ENCODE data around the gene ZNF577. TPM values are rescaled to one million over a fixed set of nuclear protein-coding genes. Genes with fewer than 3 reads are reported as not detected.

The ZNF577 gene
- 3.8 TPM for total RNA-seq

GRCh38 chr19:51887522-51888498 is at the start of gene ZNF577:
TSS of gene ZNF577 (minus strand) at chr19:51887951. CDS start at chr19:51880382, 7,569 bp downstream.
- Histone ChIP-seq H3K27ac (peak within 1 kb of the TSS; percentile 60 to 74), H3K27me3 (no peaks in the 10 kb centered on the region), H3K4me1 (no peaks in the 10 kb centered on the region), H3K9me3 (peaks cover 40 to 56% of the 10 kb centered on the region in 2 donors), H3K36me3 (peaks cover 28 to 40% of the 10 kb centered on the region in 2 donors), H3K4me3 (peak within 1 kb of the TSS; percentile 59 to 85)
- intact Hi-C loops (cut with DNase I) = loop anchor here (2.0 kb wide), 3 partner anchors 17 to 99 kb away; partner anchors contain the start of genes ZNF350, ZNF613 and ZNF649
- no peak for TF ChIP-seq CTCF (IDR thresholded peaks at IDR 0.05)
- DNase-seq (ENCODE audit: low spot score in 2 of 2) = peak; percentile 53 to 93

GRCh38 chr19:51931921-51932320 is 44.2 kb upstream of the ZNF577 start:
- Histone ChIP-seq H3K4me1 (peaks cover 0 to 6% of the 10 kb centered on the region in 2 donors), H3K36me3 (peaks cover 71 to 75% of the 10 kb centered on the region in 2 donors), H3K9me3 (peaks cover 31 to 67% of the 10 kb centered on the region in 2 donors), H3K4me3 (no peak overlapping the region), H3K27me3 (no peaks in the 10 kb centered on the region), H3K27ac (no peak overlapping the region)
- no peak for TF ChIP-seq CTCF (IDR thresholded peaks at IDR 0.05)
- intact Hi-C loops (cut with DNase I) = no loop called here
- DNase-seq (ENCODE audit: low spot score in 2 of 2) = no peak

GRCh38 chr19:51927859-51928258 is 40.1 kb upstream of the ZNF577 start:
- no peak for TF ChIP-seq CTCF (IDR thresholded peaks at IDR 0.05)
- intact Hi-C loops (cut with DNase I) = loop anchor here (1.0 to 10.0 kb wide), 4 partner anchors 24 to 1947 kb away; partner anchors contain the start of genes ZNF350 and ZNF577
- H3K4me3 ChIP-seq = peak overlapping the region; percentile 81 to 87
- H3K27ac ChIP-seq = no peak overlapping the region
- H3K27me3 ChIP-seq = no peaks in the 10 kb centered on the region
- peaks cover 0 to 6% of the 10 kb centered on the region in 2 donors for H3K4me1 ChIP-seq
- no peak for DNase-seq (ENCODE audit: low spot score in 2 of 2)
- H3K9me3 ChIP-seq = peaks cover 13 to 44% of the 10 kb centered on the region in 2 donors
- H3K36me3 ChIP-seq = peaks cover 30 to 35% of the 10 kb centered on the region in 2 donors

- TF ChIP-seq CTCF (IDR thresholded peaks at IDR 0.05) = peak in 2 of 3 experiments; percentile 29 to 44
These were observed 39.3 kb upstream of the ZNF577 start, which contains the start of gene ZNF613 for GRCh38 chr19:51926784-51927741. TSS of gene ZNF613 (plus strand) at chr19:51927472. CDS start at chr19:51936221, 8,749 bp downstream.

GRCh38 chr19:51926426-51926783 is 38.7 kb upstream of the ZNF577 start:
- no peak for DNase-seq (ENCODE audit: low spot score in 2 of 2)
- Histone ChIP-seq H3K4me3 (peak overlapping the region; percentile 81 to 87), H3K9me3 (peaks cover 16 to 44% of the 10 kb centered on the region in 2 donors), H3K36me3 (peaks cover 16 to 20% of the 10 kb centered on the region in 2 donors), H3K4me1 (peaks cover 0 to 6% of the 10 kb centered on the region in 2 donors), H3K27ac (peak overlapping the region; percentile 70 to 71), H3K27me3 (no peaks in the 10 kb centered on the region)
- intact Hi-C loops (cut with DNase I) = loop anchor here (2.0 to 10.0 kb wide), 3 partner anchors 40 to 1948 kb away; partner anchors contain the start of genes ZNF350 and ZNF577
- TF ChIP-seq CTCF (IDR thresholded peaks at IDR 0.05) = no peak

More at GRCh38 chr19:51926784-51927741, 39.3 kb upstream of the ZNF577 start, which contains the start of gene ZNF613:
- peaks cover 0 to 6% of the 10 kb centered on the region in 2 donors for H3K4me1 ChIP-seq
- H3K4me3 ChIP-seq = peak within 1 kb of the TSS; percentile 81 to 87
- peaks cover 22 to 27% of the 10 kb centered on the region in 2 donors for H3K36me3 ChIP-seq
- H3K27ac ChIP-seq = peak within 1 kb of the TSS; percentile 70 to 71
- H3K9me3 ChIP-seq = peaks cover 14 to 44% of the 10 kb centered on the region in 2 donors
- H3K27me3 ChIP-seq = no peaks in the 10 kb centered on the region
- peak; percentile 47 to 91 for DNase-seq (ENCODE audit: low spot score in 2 of 2)
- intact Hi-C loops (cut with DNase I) = loop anchor here (1.0 to 10.0 kb wide), 4 partner anchors 23 to 1948 kb away; partner anchors contain the start of genes ZNF350 and ZNF577
